A673 (cell line): ENCODE measurements around the gene CCDC34. TPM values are rescaled to one million over a fixed set of nuclear protein-coding genes. Genes with fewer than 3 reads are reported as not detected.
"Not testable (repeated sequence)": the region's sequence is repeated elsewhere in the genome, so short reads cannot be mapped to it uniquely, and the experiment has no call there.

Source experiments
- BruUV-seq: library from RNA; stranded (reverse); fragments of 400-500 nt; replicated peaks from 2 replicates; lab custom pipeline; 2021; lab: Mats Ljungman, UMichigan
- CTCF ChIA-PET: fragments of 300-600 bp; sonication (Branson Sonifier 250); formaldehyde crosslinking; loops from one replicate; lab custom pipeline; 2022; ENCODE audit warnings: antibody characterized with exemption; lab: Charles Lee
- POLR2A ChIA-PET: fragments of 300-600 bp; sonication (Branson Sonifier 250); formaldehyde crosslinking; loops from one replicate; lab custom pipeline; 2022; ENCODE audit warnings: antibody characterized with exemption; ENCODE audit not compliant: low non-redundant PET; lab: Charles Lee
- DNase-seq: peaks from one replicate; pipeline ENCODE4 v3.0.0-alpha.2; 2015; ENCODE audit warnings: low spot score
- H3K27ac ChIP-seq: fragments of 200-600 bp; sonication (generic); 2 replicates; pipeline ENCODE4 v1.5.1; 2016; ENCODE audit warnings: mixed run types, low read depth, mild to moderate bottlenecking, mixed read lengths, antibody characterized with exemption, low read length; ENCODE audit not compliant: poor library complexity, severe bottlenecking
- H3K27me3 ChIP-seq: fragments of 200-600 bp; sonication (generic); replicated peaks from 2 replicates; pipeline ENCODE4 v1.6.1; 2017; ENCODE audit warnings: mixed run types, low read depth, mild to moderate bottlenecking, mixed read lengths, antibody characterized with exemption, low read length; ENCODE audit not compliant: insufficient read depth, poor library complexity
- H3K36me3 ChIP-seq: fragments of 200-600 bp; sonication (generic); 2 replicates; pipeline ENCODE4 v1.6.1; 2016; ENCODE audit warnings: mixed run types, mild to moderate bottlenecking, mixed read lengths, antibody characterized with exemption, low read length; ENCODE audit not compliant: insufficient read depth, poor library complexity, severe bottlenecking
- H3K4me1 ChIP-seq: fragments of 200-600 bp; sonication (generic); 2 replicates; pipeline ENCODE4 v1.6.1; 2017; ENCODE audit warnings: mixed run types, mild to moderate bottlenecking, mixed read lengths, antibody characterized with exemption, low read length; ENCODE audit not compliant: insufficient read depth, poor library complexity, severe bottlenecking
- H3K4me3 ChIP-seq: fragments of 200-600 bp; sonication (generic); 2 replicates; pipeline ENCODE4 v1.5.1; 2016; ENCODE audit warnings: low read depth, mixed run types, mild to moderate bottlenecking, mixed read lengths, low read length; ENCODE audit not compliant: poor library complexity, severe bottlenecking
- H3K9me3 ChIP-seq: fragments of 200-600 bp; sonication (generic); 2 replicates; pipeline ENCODE4 v1.6.1; 2016; ENCODE audit warnings: mixed run types, low read depth, mild to moderate bottlenecking, mixed read lengths, antibody characterized with exemption, low read length; ENCODE audit not compliant: poor library complexity, severe bottlenecking
- EZH2 ChIP-seq: fragments of 200-600 bp; sonication (generic); IDR thresholded peaks from 2 replicates; pipeline ENCODE4 v1.6.1; 2017; ENCODE audit warnings: borderline replicate concordance, low read depth, mild to moderate bottlenecking, mixed read lengths, antibody characterized with exemption, low read length; ENCODE audit not compliant: poor library complexity, severe bottlenecking
- intact Hi-C: fragments of 100-400 bp; cut with micrococcal nuclease; formaldehyde crosslinking; loops from one replicate; pipeline ENCODE4 v1.10.0; 2022; ENCODE audit not compliant: unreplicated experiment
- total RNA-seq: library from RNA; stranded (reverse); gene quantifications from 2 replicates; pipeline ENCODE4 v1.2.3, GENCODE V29; 2021
- TF ChIP-seq, protein P1 (sequence below): fragments of 300-800, 200-600 bp; sonication (generic); conservative IDR thresholded peaks from 2 replicates; pipeline ENCODE4 v1.5.1; 2017; ENCODE audit warnings: low read depth, mild to moderate bottlenecking, antibody characterized with exemption, low read length, moderate library complexity, mixed read lengths

Gene CCDC34
- total RNA-seq, 1 experiment from 2014 or later: 101 TPM

- DNase-seq: no peak
- POLR2A ChIA-PET: no interaction called here
Observed at GRCh38 chr11:27329867-27330632, 33.0 kb downstream of the CCDC34 start.

GRCh38 chr11:27328614-27329013, 34.4 kb downstream of the CCDC34 start:
- Histone ChIP-seq H3K4me3 (no peak overlapping the region), H3K4me1 (peaks cover 16% of the 10 kb centered on the region), H3K27me3 (no peaks in the 10 kb centered on the region), H3K27ac (no peak overlapping the region), H3K36me3 (no peaks in the 10 kb centered on the region), H3K9me3 (no peaks in the 10 kb centered on the region)
- intact Hi-C loops: no loop called here
- TF ChIP-seq, protein P1, sequence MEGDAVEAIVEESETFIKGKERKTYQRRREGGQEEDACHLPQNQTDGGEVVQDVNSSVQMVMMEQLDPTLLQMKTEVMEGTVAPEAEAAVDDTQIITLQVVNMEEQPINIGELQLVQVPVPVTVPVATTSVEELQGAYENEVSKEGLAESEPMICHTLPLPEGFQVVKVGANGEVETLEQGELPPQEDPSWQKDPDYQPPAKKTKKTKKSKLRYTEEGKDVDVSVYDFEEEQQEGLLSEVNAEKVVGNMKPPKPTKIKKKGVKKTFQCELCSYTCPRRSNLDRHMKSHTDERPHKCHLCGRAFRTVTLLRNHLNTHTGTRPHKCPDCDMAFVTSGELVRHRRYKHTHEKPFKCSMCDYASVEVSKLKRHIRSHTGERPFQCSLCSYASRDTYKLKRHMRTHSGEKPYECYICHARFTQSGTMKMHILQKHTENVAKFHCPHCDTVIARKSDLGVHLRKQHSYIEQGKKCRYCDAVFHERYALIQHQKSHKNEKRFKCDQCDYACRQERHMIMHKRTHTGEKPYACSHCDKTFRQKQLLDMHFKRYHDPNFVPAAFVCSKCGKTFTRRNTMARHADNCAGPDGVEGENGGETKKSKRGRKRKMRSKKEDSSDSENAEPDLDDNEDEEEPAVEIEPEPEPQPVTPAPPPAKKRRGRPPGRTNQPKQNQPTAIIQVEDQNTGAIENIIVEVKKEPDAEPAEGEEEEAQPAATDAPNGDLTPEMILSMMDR: no peak
- no peak for TF ChIP-seq EZH2
- POLR2A ChIA-PET: no interaction called here
- no peak for DNase-seq
- CTCF ChIA-PET: no interaction called here
- BruUV-seq: no TSS peak

More at GRCh38 chr11:27329867-27330632, 33.0 kb downstream of the CCDC34 start:
- CTCF ChIA-PET: no interaction called here
- no peak overlapping the region for H3K4me3 ChIP-seq
- H3K27me3 ChIP-seq: no peaks in the 10 kb centered on the region
- intact Hi-C loops: no loop called here
- H3K4me1 ChIP-seq: peaks cover 16% of the 10 kb centered on the region
- TF ChIP-seq, protein P1: no peak
- TF ChIP-seq EZH2: no peak
- H3K36me3 ChIP-seq: no peaks in the 10 kb centered on the region
- H3K9me3 ChIP-seq: no peaks in the 10 kb centered on the region
- no TSS peak for BruUV-seq
- H3K27ac ChIP-seq: no peak overlapping the region

DNA sequence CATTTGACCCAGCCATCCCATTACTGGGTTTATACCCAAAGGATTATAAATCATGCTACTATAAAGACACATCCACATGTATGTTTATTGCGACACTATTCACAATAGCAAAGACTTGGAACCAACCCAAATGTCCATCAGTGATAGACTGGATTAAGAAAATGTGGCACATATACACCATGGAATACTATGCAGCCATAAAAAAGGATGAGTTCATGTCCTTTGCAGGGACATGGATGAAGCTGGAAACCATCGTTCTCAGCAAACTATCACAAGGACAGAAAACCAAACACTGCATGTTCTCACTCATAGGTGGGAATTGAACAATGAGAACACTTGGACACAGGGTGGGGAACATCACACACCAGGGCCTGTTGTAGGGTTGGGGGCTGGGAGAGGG, 36.0 kb downstream of the CCDC34 start:
- CTCF ChIA-PET: not testable (repeated sequence)

DNA sequence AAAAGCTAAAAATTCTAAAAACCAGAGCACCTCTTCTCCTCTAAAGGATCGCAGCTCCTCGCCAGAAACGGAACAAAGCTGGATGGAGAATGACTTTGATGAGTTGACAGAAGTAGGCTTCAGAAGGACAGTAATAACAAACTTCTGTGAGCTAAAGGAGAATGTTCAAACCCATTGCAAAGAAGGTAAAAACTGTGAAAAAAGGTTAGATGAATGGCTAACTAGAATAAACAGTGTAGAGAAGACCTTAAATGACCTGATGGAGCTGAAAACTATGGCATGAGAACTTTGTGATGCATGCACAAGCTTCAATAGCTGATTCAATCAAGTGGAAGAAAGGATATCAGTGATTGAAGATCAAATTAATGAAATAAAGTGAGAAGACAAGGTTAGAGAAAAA, 40.8 kb downstream of the CCDC34 start:
- BruUV-seq, H3K9me3 ChIP-seq, H3K4me3 ChIP-seq, H3K27ac ChIP-seq, H3K36me3 ChIP-seq, H3K27me3 ChIP-seq, H3K4me1 ChIP-seq, DNase-seq, intact Hi-C loops, POLR2A ChIA-PET: not testable (repeated sequence)
- CTCF ChIA-PET: interaction anchor here (0.7 kb wide), 1 partner anchor 153 kb away, joined by 10 read pairs; no protein-coding TSS in a partner anchor

More for the DNA sequence above, 36.0 kb downstream of the CCDC34 start:
- H3K4me1 ChIP-seq, DNase-seq, H3K27me3 ChIP-seq, H3K36me3 ChIP-seq, BruUV-seq, H3K27ac ChIP-seq, POLR2A ChIA-PET, intact Hi-C loops, H3K9me3 ChIP-seq, H3K4me3 ChIP-seq: not testable (repeated sequence)

- H3K36me3 ChIP-seq, H3K4me1 ChIP-seq, H3K4me3 ChIP-seq, BruUV-seq, intact Hi-C loops, H3K27ac ChIP-seq, CTCF ChIA-PET, H3K9me3 ChIP-seq, DNase-seq, H3K27me3 ChIP-seq: not testable (repeated sequence)
- POLR2A ChIA-PET: interaction anchor here (0.6 kb wide), 1 partner anchor 70 kb away, joined by 7 read pairs; no protein-coding TSS in a partner anchor
Observed at GRCh38 chr11:27321340-27321739, 41.7 kb downstream of the CCDC34 start.
